ENCODE results near the gene ST13.

ST13 gene

GRCh38 chr22:40856513-40857308 is at the start of gene ST13, which contains the start of gene XPNPEP3:
Gene ST13 (minus strand): TSS chr22:40856639. CDS start chr22:40856540, 99 bp downstream.
Gene XPNPEP3 (plus strand): TSS chr22:40857148. CDS start chr22:40857182, 34 bp downstream.
- no peaks in the 10 kb centered on the region for H3K9me2 ChIP-seq (replicated peaks; ENCODE audit: insufficient read depth, low read length)
- peak within 1 kb of the TSS; percentile 98 for H3K4me2 ChIP-seq (ENCODE audit: low read depth, low read length, poor library complexity, severe bottlenecking)
- peaks cover 5% of the 10 kb centered on the region; the same call in 1 of the 2 replicates for H4K20me1 ChIP-seq (ENCODE audit: low read depth, low read length)
- peaks cover 21% of the 10 kb centered on the region for H3F3A ChIP-seq (ENCODE audit: insufficient read depth)
- peaks cover 92% of the 10 kb centered on the region for H3K79me2 ChIP-seq (ENCODE audit: insufficient read depth, low read length)
- H3K27me3 ChIP-seq (ENCODE audit: low read length), result no peaks in the 10 kb centered on the region
- peak within 1 kb of the TSS; percentile 88 for H2AFZ ChIP-seq (ENCODE audit: low read depth, low read length, severe bottlenecking)
- H3K9me3 ChIP-seq (ENCODE audit: insufficient read depth, low read length), result no peaks in the 10 kb centered on the region
- peak within 1 kb of the TSS; percentile 77 for H3K9ac ChIP-seq (ENCODE audit: low read length)
- TF ChIP-seq CTCF (IDR thresholded peaks at IDR 0.05; ENCODE audit: insufficient read depth, low read length, poor library complexity, severe bottlenecking) (peak; percentile 47), EZH2phosphoT487 (conservative IDR thresholded peaks at IDR 0.05; ENCODE audit: low read length) (no peak)
- peaks cover 6% of the 10 kb centered on the region; the same call in 1 of the 2 replicates for H3K36me3 ChIP-seq (ENCODE audit: low read length)
- H3K4me3 ChIP-seq (ENCODE audit: insufficient read depth, low read length, poor library complexity, severe bottlenecking), result peak within 1 kb of the TSS; percentile 89
- H3K27ac ChIP-seq (ENCODE audit: low read depth, low read length), result peak within 1 kb of the TSS; percentile 89

GRCh38 chr22:40904101-40904500 is 47.7 kb upstream of the ST13 start:
- Histone ChIP-seq H3K4me2 (ENCODE audit: low read depth, low read length, poor library complexity, severe bottlenecking) (no peak overlapping the region), H3F3A (ENCODE audit: insufficient read depth) (no peaks in the 10 kb centered on the region), H3K27me3 (ENCODE audit: low read length) (no peaks in the 10 kb centered on the region), H3K9ac (ENCODE audit: low read length) (no peak overlapping the region), H3K4me3 (ENCODE audit: insufficient read depth, low read length, poor library complexity, severe bottlenecking) (no peak overlapping the region), H3K36me3 (ENCODE audit: low read length) (no peaks in the 10 kb centered on the region; the same call in 1 of the 2 replicates), H3K9me3 (ENCODE audit: insufficient read depth, low read length) (no peaks in the 10 kb centered on the region), H3K79me2 (ENCODE audit: insufficient read depth, low read length) (no peaks in the 10 kb centered on the region), H3K9me2 (replicated peaks; ENCODE audit: insufficient read depth, low read length) (no peaks in the 10 kb centered on the region), H4K20me1 (ENCODE audit: low read depth, low read length) (no peaks in the 10 kb centered on the region), H2AFZ (ENCODE audit: low read depth, low read length, severe bottlenecking) (no peak overlapping the region), H3K27ac (ENCODE audit: low read depth, low read length) (no peak overlapping the region)
- TF ChIP-seq EZH2phosphoT487 (conservative IDR thresholded peaks at IDR 0.05; ENCODE audit: low read length), result no peak
- no peak for TF ChIP-seq CTCF (IDR thresholded peaks at IDR 0.05; ENCODE audit: insufficient read depth, low read length, poor library complexity, severe bottlenecking)

- TF ChIP-seq EZH2phosphoT487 (conservative IDR thresholded peaks at IDR 0.05; ENCODE audit: low read length) (no peak), CTCF (IDR thresholded peaks at IDR 0.05; ENCODE audit: insufficient read depth, low read length, poor library complexity, severe bottlenecking) (peak; percentile 56)
- Histone ChIP-seq H3K27me3 (ENCODE audit: low read length) (no peaks in the 10 kb centered on the region), H3K36me3 (ENCODE audit: low read length) (no peaks in the 10 kb centered on the region), H3K4me3 (ENCODE audit: insufficient read depth, low read length, poor library complexity, severe bottlenecking) (no peak overlapping the region), H4K20me1 (ENCODE audit: low read depth, low read length) (no peaks in the 10 kb centered on the region), H3K9me3 (ENCODE audit: insufficient read depth, low read length) (no peaks in the 10 kb centered on the region), H3K9me2 (replicated peaks; ENCODE audit: insufficient read depth, low read length) (no peaks in the 10 kb centered on the region), H3K9ac (ENCODE audit: low read length) (0 out of 2 replicates have a peak overlapping the region, but pooled peaks have one; percentile 4), H3K27ac (ENCODE audit: low read depth, low read length) (no peak overlapping the region), H3K79me2 (ENCODE audit: insufficient read depth, low read length) (no peaks in the 10 kb centered on the region), H2AFZ (ENCODE audit: low read depth, low read length, severe bottlenecking) (peak overlapping the region; percentile 21), H3F3A (ENCODE audit: insufficient read depth) (no peaks in the 10 kb centered on the region), H3K4me2 (ENCODE audit: low read depth, low read length, poor library complexity, severe bottlenecking) (peak overlapping the region; percentile 29)
Measured at GRCh38 chr22:40898850-40899357, 42.5 kb upstream of the ST13 start.

Measured in SU-DHL-6 (cell line).